BLaER1 (cell line): ENCODE measurements around the gene LINGO1.

Source experiments
- H3K27ac ChIP-seq: shearing (Covaris generic); formaldehyde crosslinking; 2 replicates; pipeline ENCODE4 v1.8.1; 2022
- H3K27me3 ChIP-seq: shearing (Covaris generic); formaldehyde crosslinking; 2 replicates; pipeline ENCODE4 v1.8.1; 2022
- H3K36me3 ChIP-seq: shearing (Covaris generic); formaldehyde crosslinking; 2 replicates; pipeline ENCODE4 v1.8.1; 2022
- H3K4me1 ChIP-seq: shearing (Covaris generic); formaldehyde crosslinking; 2 replicates; pipeline ENCODE4 v1.8.1; 2022
- H3K4me2 ChIP-seq: shearing (Covaris generic); formaldehyde crosslinking; 2 replicates; pipeline ENCODE4 v1.8.1; 2022
- H3K4me3 ChIP-seq: shearing (Covaris generic); formaldehyde crosslinking; 2 replicates; pipeline ENCODE4 v1.8.1; 2022
- H3K9ac ChIP-seq: shearing (Covaris generic); formaldehyde crosslinking; 2 replicates; pipeline ENCODE4 v1.8.1; 2022
- H3K9me3 ChIP-seq: shearing (Covaris generic); formaldehyde crosslinking; 2 replicates; pipeline ENCODE4 v1.8.1; 2022
- H4K20me1 ChIP-seq: shearing (Covaris generic); formaldehyde crosslinking; 2 replicates; pipeline ENCODE4 v1.8.1; 2022
- Cebpa-rat ChIP-seq: shearing (Covaris generic); IDR thresholded peaks from 2 replicates; pipeline ENCODE4 v1.8.1; 2022

The LINGO1 gene

GRCh38 chr15:77656294-77656693 is 23.6 kb upstream of the LINGO1 start:
- no peak overlapping the region for H3K9ac ChIP-seq
- H3K4me2 ChIP-seq = peak overlapping the region; percentile 74
- no peaks in the 10 kb centered on the region for H3K9me3 ChIP-seq
- H3K36me3 ChIP-seq = no peaks in the 10 kb centered on the region
- no peaks in the 10 kb centered on the region for H4K20me1 ChIP-seq
- no peak overlapping the region for H3K4me3 ChIP-seq
- peaks cover 84% of the 10 kb centered on the region for H3K4me1 ChIP-seq
- no peaks in the 10 kb centered on the region for H3K27me3 ChIP-seq
- H3K27ac ChIP-seq = no peak overlapping the region
- TF ChIP-seq Cebpa-rat = no peak

DNA sequence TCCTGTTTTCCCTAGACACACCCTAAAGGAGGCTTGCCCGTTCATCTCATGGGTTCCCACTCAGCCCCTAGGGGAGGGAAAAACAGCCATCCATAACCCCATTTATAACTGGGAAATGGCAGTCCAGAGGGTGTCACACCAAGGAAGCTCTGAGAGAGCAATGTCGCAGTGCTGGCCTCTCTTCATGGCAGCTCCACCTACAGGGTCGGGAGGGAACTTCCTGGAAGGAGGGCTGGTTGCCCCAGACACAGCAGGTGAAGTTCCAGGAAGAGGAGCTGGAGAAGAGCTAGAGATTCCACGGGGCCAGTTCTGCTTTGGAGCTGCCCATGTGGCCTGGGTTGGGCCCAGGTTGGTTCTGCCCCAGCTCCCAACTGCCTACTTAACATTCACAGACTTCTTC is 22.3 kb upstream of the LINGO1 start:
- Histone ChIP-seq H3K4me3 (no peak overlapping the region), H3K36me3 (no peaks in the 10 kb centered on the region), H3K9me3 (no peaks in the 10 kb centered on the region), H3K27ac (no peak overlapping the region), H3K4me2 (peak overlapping the region; percentile 74; the same call in 1 of the 2 replicates), H3K9ac (no peak overlapping the region), H3K4me1 (peaks cover 85% of the 10 kb centered on the region), H4K20me1 (no peaks in the 10 kb centered on the region), H3K27me3 (no peaks in the 10 kb centered on the region)
- TF ChIP-seq Cebpa-rat = no peak

GRCh38 chr15:77653832-77654480 is 21.2 kb upstream of the LINGO1 start:
- H3K9ac ChIP-seq = no peak overlapping the region
- H3K36me3 ChIP-seq = no peaks in the 10 kb centered on the region
- H3K4me2 ChIP-seq = peak overlapping the region; percentile 79; the same call in 1 of the 2 replicates
- no peaks in the 10 kb centered on the region for H4K20me1 ChIP-seq
- no peak overlapping the region for H3K27ac ChIP-seq
- H3K4me1 ChIP-seq = peaks cover 76% of the 10 kb centered on the region
- no peak for TF ChIP-seq Cebpa-rat
- no peaks in the 10 kb centered on the region for H3K27me3 ChIP-seq
- H3K4me3 ChIP-seq = no peak overlapping the region
- H3K9me3 ChIP-seq = no peaks in the 10 kb centered on the region

- no peaks in the 10 kb centered on the region for H4K20me1 ChIP-seq
- H3K27me3 ChIP-seq = no peaks in the 10 kb centered on the region; the same call in 1 of the 2 replicates
- peak overlapping the region; percentile 79 for H3K4me2 ChIP-seq
- H3K9ac ChIP-seq = no peak overlapping the region
- no peak overlapping the region for H3K27ac ChIP-seq
- H3K4me3 ChIP-seq = no peak overlapping the region
- no peaks in the 10 kb centered on the region for H3K36me3 ChIP-seq
- H3K9me3 ChIP-seq = no peaks in the 10 kb centered on the region
- peaks cover 55% of the 10 kb centered on the region for H3K4me1 ChIP-seq
- no peak for TF ChIP-seq Cebpa-rat
These were observed 17.6 kb upstream of the LINGO1 start for GRCh38 chr15:77650265-77650664.

DNA sequence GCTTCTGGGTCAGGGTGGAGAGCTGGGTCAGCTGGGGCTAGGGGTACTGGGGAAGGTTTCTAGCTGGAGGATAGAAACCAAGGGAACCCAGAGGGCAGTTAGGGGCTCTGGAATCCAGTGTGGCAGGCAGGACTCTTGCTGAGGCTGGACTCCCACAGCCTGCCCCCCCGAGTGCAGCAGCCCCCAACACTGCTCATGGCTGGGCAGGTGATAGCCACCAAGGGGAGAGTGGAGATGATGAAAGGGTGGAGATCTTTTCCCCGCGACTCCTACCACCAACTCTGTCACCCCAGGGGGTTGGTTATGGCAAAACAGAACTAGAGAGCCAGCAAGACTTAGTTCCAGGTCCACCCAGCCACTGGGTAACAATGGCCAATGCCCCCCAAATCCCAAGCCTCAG is 16.9 kb upstream of the LINGO1 start:
- H3K27ac ChIP-seq = no peak overlapping the region
- no peaks in the 10 kb centered on the region for H4K20me1 ChIP-seq
- H3K9ac ChIP-seq = no peak overlapping the region
- H3K9me3 ChIP-seq = no peaks in the 10 kb centered on the region
- TF ChIP-seq Cebpa-rat = no peak
- H3K4me2 ChIP-seq = no peak overlapping the region
- no peak overlapping the region for H3K4me3 ChIP-seq
- H3K4me1 ChIP-seq = peaks cover 50% of the 10 kb centered on the region
- H3K36me3 ChIP-seq = no peaks in the 10 kb centered on the region
- H3K27me3 ChIP-seq = no peaks in the 10 kb centered on the region; the same call in 1 of the 2 replicates

GRCh38 chr15:77649017-77649416 is 16.3 kb upstream of the LINGO1 start:
- no peaks in the 10 kb centered on the region for H3K9me3 ChIP-seq
- no peaks in the 10 kb centered on the region; the same call in 1 of the 2 replicates for H3K27me3 ChIP-seq
- H4K20me1 ChIP-seq = no peaks in the 10 kb centered on the region
- no peak overlapping the region for H3K4me3 ChIP-seq
- H3K27ac ChIP-seq = no peak overlapping the region
- peaks cover 47% of the 10 kb centered on the region for H3K4me1 ChIP-seq
- H3K9ac ChIP-seq = no peak overlapping the region; the same call in 1 of the 2 replicates
- H3K36me3 ChIP-seq = no peaks in the 10 kb centered on the region
- no peak for TF ChIP-seq Cebpa-rat
- no peak overlapping the region for H3K4me2 ChIP-seq

- no peaks in the 10 kb centered on the region; the same call in 1 of the 2 replicates for H3K27me3 ChIP-seq
These were observed 15.2 kb upstream of the LINGO1 start for GRCh38 chr15:77647961-77648360.

DNA sequence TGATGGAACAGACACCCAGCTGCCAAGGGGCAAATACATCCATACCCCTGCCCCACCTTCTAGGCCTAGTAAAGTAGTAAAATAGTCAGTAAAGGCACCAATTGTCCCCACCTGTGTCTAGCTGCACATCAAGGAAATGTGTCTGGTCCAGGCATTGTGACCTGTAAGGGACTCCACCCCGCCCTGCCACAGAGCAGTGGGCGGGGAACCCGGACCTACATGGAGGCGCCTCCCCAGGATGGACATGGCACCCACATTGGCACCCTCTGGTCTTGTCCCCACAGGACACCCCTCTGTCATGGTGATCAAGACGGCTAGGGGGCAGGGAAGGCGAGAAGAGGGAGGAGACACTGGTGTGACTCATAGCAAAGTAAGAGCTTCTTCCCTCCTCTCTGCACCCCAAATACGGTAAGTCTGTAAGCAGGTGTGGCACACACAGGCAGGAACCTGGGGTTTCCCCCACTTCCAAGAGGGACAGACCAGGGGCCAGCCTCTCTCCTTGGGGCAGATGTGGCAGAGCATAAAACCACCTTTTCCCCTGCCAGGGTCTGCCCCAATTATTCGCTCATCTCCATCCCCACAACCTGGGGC is 13.5 kb upstream of the LINGO1 start:
- H3K36me3 ChIP-seq = no peaks in the 10 kb centered on the region
- H3K4me1 ChIP-seq = peaks cover 19% of the 10 kb centered on the region
- H3K9ac ChIP-seq = no peak overlapping the region
- no peaks in the 10 kb centered on the region for H3K9me3 ChIP-seq
- H3K4me3 ChIP-seq = no peak overlapping the region
- no peaks in the 10 kb centered on the region; the same call in 1 of the 2 replicates for H3K27me3 ChIP-seq
- no peak for TF ChIP-seq Cebpa-rat
- no peaks in the 10 kb centered on the region for H4K20me1 ChIP-seq
- H3K4me2 ChIP-seq = no peak overlapping the region
- no peak overlapping the region for H3K27ac ChIP-seq

More at GRCh38 chr15:77647961-77648360, 15.2 kb upstream of the LINGO1 start:
- TF ChIP-seq Cebpa-rat = no peak
- H3K4me2 ChIP-seq = no peak overlapping the region
- no peaks in the 10 kb centered on the region for H4K20me1 ChIP-seq
- no peaks in the 10 kb centered on the region for H3K9me3 ChIP-seq
- H3K4me3 ChIP-seq = no peak overlapping the region
- H3K9ac ChIP-seq = no peak overlapping the region
- no peak overlapping the region for H3K27ac ChIP-seq
- no peaks in the 10 kb centered on the region for H3K36me3 ChIP-seq
- H3K4me1 ChIP-seq = peaks cover 36% of the 10 kb centered on the region

DNA sequence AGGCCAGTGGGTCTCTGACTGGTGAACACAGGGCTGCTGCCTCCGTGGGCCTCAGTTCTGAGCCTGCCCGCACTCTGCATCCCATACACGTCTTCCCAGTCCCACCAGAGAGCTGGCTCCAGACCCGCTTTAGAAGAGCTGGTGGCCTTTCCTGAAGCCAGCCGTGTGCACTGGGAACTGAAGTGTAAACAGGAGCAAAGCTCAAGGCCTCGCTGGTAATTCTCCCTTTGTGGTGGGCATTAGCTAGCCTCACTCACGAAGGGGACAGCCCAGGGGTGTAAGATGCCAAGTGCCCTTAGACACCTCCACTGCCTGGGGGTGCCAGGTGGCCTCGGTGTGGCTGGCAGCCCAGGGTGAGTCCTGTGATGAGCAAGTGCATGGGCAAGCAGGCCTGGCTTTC is 12.9 kb upstream of the LINGO1 start:
- Histone ChIP-seq H3K36me3 (no peaks in the 10 kb centered on the region), H4K20me1 (no peaks in the 10 kb centered on the region), H3K9ac (no peak overlapping the region), H3K4me1 (peaks cover 13% of the 10 kb centered on the region), H3K27me3 (no peaks in the 10 kb centered on the region; the same call in 1 of the 2 replicates), H3K9me3 (no peaks in the 10 kb centered on the region), H3K4me3 (no peak overlapping the region), H3K27ac (no peak overlapping the region), H3K4me2 (no peak overlapping the region)
- TF ChIP-seq Cebpa-rat = no peak

- no peaks in the 10 kb centered on the region for H3K9me3 ChIP-seq
- no peak overlapping the region for H3K9ac ChIP-seq
- no peaks in the 10 kb centered on the region for H4K20me1 ChIP-seq
- H3K4me1 ChIP-seq = peaks cover 5% of the 10 kb centered on the region
- no peaks in the 10 kb centered on the region for H3K36me3 ChIP-seq
- H3K4me3 ChIP-seq = no peak overlapping the region
- H3K4me2 ChIP-seq = no peak overlapping the region
- TF ChIP-seq Cebpa-rat = no peak
- H3K27me3 ChIP-seq = no peaks in the 10 kb centered on the region; the same call in 1 of the 2 replicates
- no peak overlapping the region for H3K27ac ChIP-seq
These were observed 12.0 kb upstream of the LINGO1 start for GRCh38 chr15:77644543-77645247.
